Measurements from ENCODE around the gene PRKCA.

Gene PRKCA

GRCh38 chr17:66755944-66756290 is 453.5 kb downstream of the PRKCA start:
- DNase-seq, result no peak

- DNase-seq, result no peak
These were observed 457.9 kb downstream of the PRKCA start for GRCh38 chr17:66760324-66760723.

- DNase-seq, result no peak
These were observed 459.9 kb downstream of the PRKCA start for GRCh38 chr17:66762276-66762675.

- no peak for DNase-seq
These were observed 460.6 kb downstream of the PRKCA start for GRCh38 chr17:66763056-66763455.

GRCh38 chr17:66764506-66764905 is 462.1 kb downstream of the PRKCA start:
- DNase-seq, result no peak

GRCh38 chr17:66767154-66767933 is 464.9 kb downstream of the PRKCA start:
- no peak for DNase-seq

- DNase-seq, result no peak
These were observed 467.5 kb downstream of the PRKCA start for GRCh38 chr17:66769911-66770310.

GRCh38 chr17:66772148-66772812 is 469.9 kb downstream of the PRKCA start:
- no peak for DNase-seq

GRCh38 chr17:66775271-66775670 is 472.9 kb downstream of the PRKCA start:
- DNase-seq, result no peak

- DNase-seq, result no peak
These were observed 473.5 kb downstream of the PRKCA start for GRCh38 chr17:66775881-66776400.

GRCh38 chr17:66776999-66777688 is 474.7 kb downstream of the PRKCA start:
- no peak for DNase-seq

GRCh38 chr17:66777689-66778225 is 475.3 kb downstream of the PRKCA start:
- no peak for DNase-seq

- no peak for DNase-seq
These were observed 476.3 kb downstream of the PRKCA start for GRCh38 chr17:66778531-66779236.

GRCh38 chr17:66779237-66779606 is 476.8 kb downstream of the PRKCA start:
- DNase-seq, result no peak

GRCh38 chr17:66781135-66781534 is 478.7 kb downstream of the PRKCA start:
- DNase-seq, result no peak

GRCh38 chr17:66782851-66783250 is 480.4 kb downstream of the PRKCA start:
- no peak for DNase-seq

- DNase-seq, result no peak
These were observed 481.4 kb downstream of the PRKCA start for GRCh38 chr17:66783656-66784381.

GRCh38 chr17:66784621-66785364 is 482.4 kb downstream of the PRKCA start:
- DNase-seq, result no peak

GRCh38 chr17:66786107-66786506 is 483.7 kb downstream of the PRKCA start:
- DNase-seq, result no peak

GRCh38 chr17:66787914-66788313 is 485.5 kb downstream of the PRKCA start:
- no peak for DNase-seq

GRCh38 chr17:66789093-66789492 is 486.7 kb downstream of the PRKCA start:
- no peak for DNase-seq

All from activated CD4-positive, CD25-positive, alpha-beta regulatory T cell treated with anti-CD3 and anti-CD28 coated beads, Interleukin-2, amount 50 U/mL, for 72 hours (primary cell).